CD4-positive, alpha-beta memory T cell (primary cell): Measurements from ENCODE around the gene SLC35E3. TPM values are rescaled to one million over a fixed set of nuclear protein-coding genes. Genes with fewer than 3 reads are reported as not detected.
"Not testable (repeated sequence)": the region's sequence is repeated elsewhere in the genome, so short reads cannot be mapped to it uniquely, and the experiment has no call there.

Experiments used
- CTCF ChIA-PET: fragments of 350-600 bp; sonication (Branson Sonifier 250); formaldehyde crosslinking; loops from one replicate; lab custom pipeline; 2021; ENCODE audit warnings: inconsistent platforms; ENCODE audit not compliant: partially characterized antibody; lab: Charles Lee
- POLR2A ChIA-PET: fragments of 350-600 bp; sonication (Branson Sonifier 250); formaldehyde crosslinking; loops from one replicate; lab custom pipeline; 2021; ENCODE audit not compliant: partially characterized antibody; lab: Charles Lee
- DNase-seq, 5 donors: peaks; one replicate each; pipeline versions ENCODE4 v3.0.0 to v3.0.0-alpha.2; 2020 to 2022; ENCODE audit warnings: mixed read lengths in 1 of 5
- H3K27ac ChIP-seq: one replicate; pipeline ENCODE4 v1.7.0; 2013; ENCODE audit warnings: low read depth, low read length
- H3K27me3 ChIP-seq: 2 replicates; pipeline ENCODE4 v1.7.0; 2013; ENCODE audit warnings: mild to moderate bottlenecking, low read length, moderate library complexity; ENCODE audit not compliant: insufficient read depth
- H3K36me3 ChIP-seq: 2 replicates; pipeline ENCODE4 v1.7.0; 2013; ENCODE audit warnings: mild to moderate bottlenecking, low read length, moderate library complexity; ENCODE audit not compliant: insufficient read depth
- H3K4me1 ChIP-seq: 2 replicates; pipeline ENCODE4 v1.7.0; 2013; ENCODE audit warnings: mild to moderate bottlenecking, low read length, moderate library complexity; ENCODE audit not compliant: insufficient read depth
- H3K4me3 ChIP-seq, 2 donors: one replicate each; pipeline ENCODE4 v1.7.0; 2013; ENCODE audit warnings: low read length in 2 of 2, mild to moderate bottlenecking in 1 of 2
- H3K9me3 ChIP-seq, 2 donors: one replicate each; pipeline ENCODE4 v1.7.0; 2013; ENCODE audit warnings: low read length in 2 of 2, control low read depth in 1 of 2; ENCODE audit not compliant: control insufficient read depth in 1 of 2
- H3K27ac Mint-ChIP-seq, 7 donors: one replicate each; pipeline ENCODE4 v1.8.0; 2020 to 2021; ENCODE audit warnings: mixed read lengths in 7 of 7, mild to moderate bottlenecking in 6 of 7, inconsistent platforms in 3 of 7, moderate library complexity in 3 of 7
- H3K27me3 Mint-ChIP-seq, 2 donors: one replicate each; pipeline ENCODE4 v1.8.0; 2020 to 2021; ENCODE audit warnings: mixed read lengths in 2 of 2
- H3K36me3 Mint-ChIP-seq, 2 donors: one replicate each; pipeline ENCODE4 v1.8.0; 2020 to 2021; ENCODE audit warnings: mixed read lengths in 2 of 2, inconsistent platforms in 1 of 2, mild to moderate bottlenecking in 1 of 2
- H3K4me1 Mint-ChIP-seq, 4 donors: one replicate each; pipeline ENCODE4 v1.8.0; 2020 to 2021; ENCODE audit warnings: mixed read lengths in 4 of 4, mild to moderate bottlenecking in 1 of 4
- H3K4me3 Mint-ChIP-seq, 8 donors: one replicate each; pipeline ENCODE4 v1.8.0; 2020 to 2021; ENCODE audit warnings: mixed read lengths in 8 of 8, mild to moderate bottlenecking in 7 of 8, moderate library complexity in 6 of 8, inconsistent platforms in 3 of 8
- H3K9me3 Mint-ChIP-seq, 8 donors: one replicate each; pipeline ENCODE4 v1.8.0; 2020 to 2021; ENCODE audit warnings: mixed read lengths in 8 of 8, mild to moderate bottlenecking in 5 of 8, inconsistent platforms in 3 of 8, moderate library complexity in 1 of 8
- intact Hi-C: fragments of 100-400 bp; cut with micrococcal nuclease; formaldehyde crosslinking; loops from one replicate; pipeline ENCODE4 v1.15.1; 2023
- polyA plus RNA-seq, 2 donors: library from polyadenylated mRNA; unstranded; fragments of 300-500 nt; fragmentation: Illumina TruSeq; gene quantifications; one replicate each; pipeline ENCODE4 v1.2.3, GENCODE V29; 2021
- total RNA-seq, 2 experiments: library from RNA; stranded (reverse); gene quantifications; one replicate each; pipeline ENCODE4 v1.2.3, GENCODE V29; 2021

The SLC35E3 gene
- total and polyA plus RNA-seq, 4 experiments from 2014 or later: 6.1 to 11.5 (median 8.0) TPM

GRCh38 chr12:68807274-68807575 is 61.2 kb downstream of the SLC35E3 start:
- Histone ChIP-seq H3K27ac (peak overlapping the region; percentile 92), H3K4me3 (peak overlapping the region; percentile 42 to 94), H3K4me1 (peaks cover 22% of the 10 kb centered on the region)
- Mint-ChIP-seq H3K4me3 (peak overlapping the region; percentile 95 to 97 (median 96)), H3K36me3 (peaks cover 16 to 19% of the 10 kb centered on the region in 2 donors), H3K4me1 (peaks cover 6 to 28% (median 19%) of the 10 kb centered on the region in 4 donors), H3K27ac (peak overlapping the region; percentile 98 to 99 (median 99))
- intact Hi-C loops: loop anchor here (1.0 to 5.0 kb wide), 6 partner anchors 61 to 1538 kb away; partner anchors contain the start of genes CAND1, RAP1B and SLC35E3
- not testable (repeated sequence) for H3K9me3 ChIP-seq, H3K27me3 ChIP-seq, DNase-seq, H3K27me3 Mint-ChIP-seq, H3K36me3 ChIP-seq, H3K9me3 Mint-ChIP-seq
- ChIA-PET CTCF (interaction anchor here (0.8 to 2.7 kb wide), 16 partner anchors 8 to 452 kb away, joined by 3 to 26 read pairs (median 4); partner anchors contain the start of genes CPM and SLC35E3), POLR2A (interaction anchor here (0.8 to 3.3 kb wide), 32 partner anchors 10 to 1538 kb away, joined by 3 to 93 read pairs (median 6); partner anchors contain the start of genes CAND1, CCT2, CPM and CPSF6)

GRCh38 chr12:68807576-68808387 is 61.8 kb downstream of the SLC35E3 start, which contains the start of gene MDM2:
TSS of gene MDM2 (plus strand) at chr12:68808177. CDS start at chr12:68808478, 301 bp downstream.
- Mint-ChIP-seq H3K9me3 (no peaks in the 10 kb centered on the region), H3K27ac (peak within 1 kb of the TSS; percentile 98 to 99 (median 99)), H3K4me1 (peaks cover 9 to 33% (median 22%) of the 10 kb centered on the region in 4 donors), H3K4me3 (peak within 1 kb of the TSS; percentile 95 to 97 (median 96)), H3K27me3 (no peaks in the 10 kb centered on the region), H3K36me3 (peaks cover 22 to 25% of the 10 kb centered on the region in 2 donors)
- Histone ChIP-seq H3K4me3 (peak within 1 kb of the TSS; percentile 42 to 94), H3K27ac (peak within 1 kb of the TSS; percentile 92), H3K36me3 (peaks cover under 1% of the 10 kb centered on the region), H3K9me3 (no peaks in the 10 kb centered on the region), H3K4me1 (peaks cover 28% of the 10 kb centered on the region), H3K27me3 (no peaks in the 10 kb centered on the region)
- DNase-seq: peak; percentile 97 to 99 (median 99)
- intact Hi-C loops: loop anchor here (1.0 to 5.0 kb wide), 8 partner anchors 61 to 1538 kb away; partner anchors contain the start of genes CAND1, MDM1, RAB3IP and RAP1B
- CTCF ChIA-PET: interaction anchor here (0.8 to 2.7 kb wide), 16 partner anchors 8 to 453 kb away, joined by 3 to 26 read pairs (median 4); partner anchors contain the start of genes CPM and SLC35E3
- POLR2A ChIA-PET: interaction anchor here (0.6 to 3.3 kb wide), 37 partner anchors 10 to 1539 kb away, joined by 3 to 93 read pairs (median 5); partner anchors contain the start of genes CAND1, CCT2, CPM and CPSF6

GRCh38 chr12:68808388-68809189 is 62.6 kb downstream of the SLC35E3 start:
- Histone ChIP-seq H3K4me1 (peaks cover 36% of the 10 kb centered on the region), H3K9me3 (no peaks in the 10 kb centered on the region), H3K4me3 (peak overlapping the region; percentile 42 to 89), H3K36me3 (peaks cover 7% of the 10 kb centered on the region), H3K27ac (peak overlapping the region; percentile 92), H3K27me3 (no peaks in the 10 kb centered on the region)
- H3K27me3 Mint-ChIP-seq: no peaks in the 10 kb centered on the region
- H3K27ac Mint-ChIP-seq: peak overlapping the region; percentile 96 to 99 (median 97)
- ChIA-PET CTCF (interaction anchor here (0.8 to 2.7 kb wide), 13 partner anchors 9 to 1539 kb away, joined by 3 to 26 read pairs (median 4); partner anchors contain the start of genes CAND1, CPM and SLC35E3), POLR2A (interaction anchor here (0.6 to 3.3 kb wide), 28 partner anchors 9 to 1540 kb away, joined by 3 to 93 read pairs (median 6); partner anchors contain the start of genes CAND1, CCT2, CPSF6 and MDM1)
- peak in 4 of 5 donors; percentile 26 to 75 (median 36) for DNase-seq
- H3K4me1 Mint-ChIP-seq: peaks cover 16 to 41% (median 29%) of the 10 kb centered on the region in 4 donors
- peaks cover 28 to 33% of the 10 kb centered on the region in 2 donors for H3K36me3 Mint-ChIP-seq
- intact Hi-C loops: loop anchor here (2.0 to 5.0 kb wide), 3 partner anchors 444 to 930 kb away; partner anchors contain the start of genes MDM1 and RAB3IP
- peak overlapping the region; percentile 95 to 97 (median 96) for H3K4me3 Mint-ChIP-seq
- no peaks in the 10 kb centered on the region for H3K9me3 Mint-ChIP-seq

GRCh38 chr12:68809190-68810026 is 63.4 kb downstream of the SLC35E3 start:
- peaks cover 40% of the 10 kb centered on the region for H3K4me1 ChIP-seq
- no peak for DNase-seq
- peaks cover 16 to 46% (median 32%) of the 10 kb centered on the region in 4 donors for H3K4me1 Mint-ChIP-seq
- peak overlapping the region; percentile 92 for H3K27ac ChIP-seq
- H3K4me3 Mint-ChIP-seq: peak overlapping the region; percentile 95 to 97 (median 96)
- intact Hi-C loops: loop anchor here (2.0 to 5.0 kb wide), 3 partner anchors 443 to 929 kb away; partner anchors contain the start of genes MDM1 and RAB3IP
- H3K36me3 Mint-ChIP-seq: peaks cover 28 to 38% of the 10 kb centered on the region in 2 donors
- H3K27me3 ChIP-seq: no peaks in the 10 kb centered on the region
- no peaks in the 10 kb centered on the region for H3K9me3 ChIP-seq
- H3K27me3 Mint-ChIP-seq: no peaks in the 10 kb centered on the region
- H3K36me3 ChIP-seq: peaks cover 9% of the 10 kb centered on the region
- POLR2A ChIA-PET: interaction anchor here (1.4 to 3.3 kb wide), 10 partner anchors 8 to 1540 kb away, joined by 3 to 93 read pairs (median 20); partner anchors contain the start of genes CAND1, MDM1, NUP107 and RAP1B
- peak overlapping the region; percentile 42 to 89 for H3K4me3 ChIP-seq
- peak overlapping the region; percentile 96 to 99 (median 97) for H3K27ac Mint-ChIP-seq
- no peaks in the 10 kb centered on the region for H3K9me3 Mint-ChIP-seq
- CTCF ChIA-PET: interaction anchor here (0.8 to 2.7 kb wide), 9 partner anchors 9 to 1540 kb away, joined by 3 to 26 read pairs (median 7); partner anchors contain the start of genes CAND1 and SLC35E3

GRCh38 chr12:68810027-68810389 is 64.0 kb downstream of the SLC35E3 start:
- DNase-seq, POLR2A ChIA-PET, H3K27ac ChIP-seq, intact Hi-C loops, H3K9me3 Mint-ChIP-seq, H3K4me3 ChIP-seq, H3K27me3 Mint-ChIP-seq, CTCF ChIA-PET, H3K27me3 ChIP-seq, H3K9me3 ChIP-seq: not testable (repeated sequence)
- H3K36me3 ChIP-seq: peaks cover 15% of the 10 kb centered on the region
- Mint-ChIP-seq H3K4me1 (peaks cover 20 to 52% (median 38%) of the 10 kb centered on the region in 4 donors), H3K36me3 (peaks cover 29 to 44% of the 10 kb centered on the region in 2 donors), H3K27ac (peak overlapping the region in 6 of 7 donors; percentile 22 to 99 (median 66)), H3K4me3 (peak overlapping the region; percentile 20 to 96 (median 82))
- H3K4me1 ChIP-seq: peaks cover 46% of the 10 kb centered on the region
